Mucosa of rectum (tissue), 2 donors: Measurements from ENCODE around the gene ARID5B.
"Not testable (repeated sequence)": the region's sequence is repeated elsewhere in the genome, so short reads cannot be mapped to it uniquely, and the experiment has no call there.

Source experiments
- H3K27ac ChIP-seq, 2 donors: one replicate each; pipeline ENCODE4 v1.7.0; 2013; ENCODE audit warnings: inconsistent platforms in 2 of 2, low read depth in 2 of 2, low read length in 2 of 2
- H3K27me3 ChIP-seq, 2 donors: one replicate each; pipeline ENCODE4 v1.7.0; 2013; ENCODE audit warnings: low read length in 2 of 2; ENCODE audit not compliant: control insufficient read depth in 2 of 2, insufficient read depth in 2 of 2
- H3K36me3 ChIP-seq, 2 donors: one replicate each; pipeline ENCODE4 v1.7.0; 2013; ENCODE audit warnings: low read length in 2 of 2; ENCODE audit not compliant: control insufficient read depth in 2 of 2, insufficient read depth in 2 of 2
- H3K4me1 ChIP-seq, 2 donors: one replicate each; pipeline ENCODE4 v1.7.0; 2013; ENCODE audit warnings: low read length in 2 of 2, mild to moderate bottlenecking in 1 of 2; ENCODE audit not compliant: control insufficient read depth in 2 of 2, insufficient read depth in 2 of 2
- H3K4me3 ChIP-seq, 2 donors: one replicate each; pipeline ENCODE4 v1.7.0; 2013; ENCODE audit warnings: low read length in 2 of 2
- H3K9ac ChIP-seq, 2 donors: one replicate each; pipeline ENCODE4 v1.7.0; 2013; ENCODE audit warnings: low read length in 2 of 2, low read depth in 1 of 2, mild to moderate bottlenecking in 1 of 2
- H3K9me3 ChIP-seq, 2 donors: one replicate each; pipeline ENCODE4 v1.7.0; 2013; ENCODE audit warnings: low read length in 2 of 2; ENCODE audit not compliant: control insufficient read depth in 2 of 2
- donor health status: healthy.
- donor health status: Normal muscosa, but diverticular disease.

ARID5B gene

GRCh38 chr10:61900829-61901792, at the start of gene ARID5B:
ARID5B (plus strand) TSS chr10:61901699; CDS start chr10:61901710, 11 bp downstream.
- peak within 1 kb of the TSS; percentile 97 for H3K27ac ChIP-seq
- no peaks in the 10 kb centered on the region for H3K27me3 ChIP-seq
- H3K4me3 ChIP-seq: peak within 1 kb of the TSS; percentile 96 to 98
- peak within 1 kb of the TSS; percentile 93 to 97 for H3K9ac ChIP-seq
- H3K36me3 ChIP-seq: no peaks in the 10 kb centered on the region
- peaks cover 23 to 40% of the 10 kb centered on the region in 2 donors for H3K4me1 ChIP-seq
- H3K9me3 ChIP-seq: no peaks in the 10 kb centered on the region

GRCh38 chr10:61852261-61852660, 49.2 kb upstream of the ARID5B start:
- Histone ChIP-seq H3K27me3 (no peaks in the 10 kb centered on the region), H3K27ac (no peak overlapping the region), H3K36me3 (no peaks in the 10 kb centered on the region), H3K4me3 (no peak overlapping the region), H3K4me1 (no peaks in the 10 kb centered on the region), H3K9me3 (no peaks in the 10 kb centered on the region), H3K9ac (no peak overlapping the region)

GRCh38 chr10:61855771-61856170, 45.7 kb upstream of the ARID5B start:
- H3K36me3 ChIP-seq: no peaks in the 10 kb centered on the region
- H3K27ac ChIP-seq: no peak overlapping the region
- no peak overlapping the region for H3K9ac ChIP-seq
- H3K4me3 ChIP-seq: no peak overlapping the region
- no peaks in the 10 kb centered on the region for H3K9me3 ChIP-seq
- no peaks in the 10 kb centered on the region for H3K4me1 ChIP-seq
- no peaks in the 10 kb centered on the region for H3K27me3 ChIP-seq

- Histone ChIP-seq H3K4me1 (no peaks in the 10 kb centered on the region), H3K4me3 (no peak overlapping the region), H3K9ac (no peak overlapping the region), H3K27ac (no peak overlapping the region), H3K27me3 (no peaks in the 10 kb centered on the region), H3K9me3 (no peaks in the 10 kb centered on the region), H3K36me3 (no peaks in the 10 kb centered on the region)
These were observed 43.8 kb upstream of the ARID5B start for GRCh38 chr10:61857746-61858145.

- Histone ChIP-seq H3K9ac (no peak overlapping the region), H3K4me1 (no peaks in the 10 kb centered on the region), H3K36me3 (no peaks in the 10 kb centered on the region), H3K9me3 (no peaks in the 10 kb centered on the region), H3K4me3 (no peak overlapping the region), H3K27ac (no peak overlapping the region), H3K27me3 (no peaks in the 10 kb centered on the region)
These were observed 41.7 kb upstream of the ARID5B start for GRCh38 chr10:61859786-61860185.

- no peaks in the 10 kb centered on the region for H3K27me3 ChIP-seq
- H3K9me3 ChIP-seq: no peaks in the 10 kb centered on the region
- H3K27ac ChIP-seq: no peak overlapping the region
- no peaks in the 10 kb centered on the region for H3K4me1 ChIP-seq
- no peaks in the 10 kb centered on the region for H3K36me3 ChIP-seq
- no peak overlapping the region for H3K9ac ChIP-seq
- H3K4me3 ChIP-seq: no peak overlapping the region
These were observed 40.3 kb upstream of the ARID5B start for GRCh38 chr10:61860964-61861758.

GRCh38 chr10:61863981-61864380, 37.5 kb upstream of the ARID5B start:
- H3K27ac ChIP-seq: no peak overlapping the region
- no peak overlapping the region for H3K9ac ChIP-seq
- H3K4me1 ChIP-seq: no peaks in the 10 kb centered on the region

GRCh38 chr10:61866700-61867368, 34.7 kb upstream of the ARID5B start:
- no peak overlapping the region for H3K27ac ChIP-seq
- H3K4me1 ChIP-seq: peaks cover 2 to 10% of the 10 kb centered on the region in 2 donors
- no peak overlapping the region for H3K9ac ChIP-seq
- no peaks in the 10 kb centered on the region for H3K36me3 ChIP-seq
- H3K9me3 ChIP-seq: no peaks in the 10 kb centered on the region
- no peaks in the 10 kb centered on the region for H3K27me3 ChIP-seq
- H3K4me3 ChIP-seq: no peak overlapping the region

More at GRCh38 chr10:61863981-61864380, 37.5 kb upstream of the ARID5B start:
- Histone ChIP-seq H3K36me3 (no peaks in the 10 kb centered on the region), H3K9me3 (no peaks in the 10 kb centered on the region), H3K4me3 (no peak overlapping the region), H3K27me3 (no peaks in the 10 kb centered on the region)

- H3K27me3 ChIP-seq, H3K36me3 ChIP-seq, H3K9me3 ChIP-seq, H3K4me3 ChIP-seq, H3K27ac ChIP-seq, H3K9ac ChIP-seq: not testable (repeated sequence)
- H3K4me1 ChIP-seq: peaks cover 2 to 10% of the 10 kb centered on the region in 2 donors
These were observed 34.1 kb upstream of the ARID5B start for GRCh38 chr10:61867374-61867773.
